Thyroid gland (tissue), 4 donors: ENCODE data around the gene ETHE1. TPM values are rescaled to one million over a fixed set of nuclear protein-coding genes. Genes with fewer than 3 reads are reported as not detected.

Experiments
- DNase-seq, 2 donors: peaks; one replicate each; pipeline ENCODE4 v3.0.0-alpha.2; 2019
- H3K27ac ChIP-seq, 3 donors: fragments of 200-600 bp; sonication (generic); 1 replicate in 2 of 3; 2 replicates in 1 of 3; pipeline ENCODE4 v1.5.1; 2016 to 2019; ENCODE audit warnings: mild to moderate bottlenecking in 1 of 3, moderate library complexity in 1 of 3
- H3K27me3 ChIP-seq: fragments of 200-600 bp; sonication (generic); one replicate; pipeline ENCODE4 v1.5.1; 2019
- H3K36me3 ChIP-seq, 2 donors: fragments of 200-600 bp; sonication (generic); one replicate each; pipeline ENCODE4 v1.5.1; 2016 to 2019
- H3K4me1 ChIP-seq, 2 donors: fragments of 200-600 bp; sonication (generic); one replicate each; pipeline ENCODE4 v1.5.1; 2017 to 2019
- H3K4me3 ChIP-seq, 3 donors: fragments of 200-600 bp; sonication (generic); replicated peaks in 1 of 3; 1 replicate in 2 of 3; 2 replicates in 1 of 3; pipeline ENCODE4 v1.5.1; 2016; ENCODE audit warnings: mild to moderate bottlenecking in 1 of 3
- H3K9me3 ChIP-seq: fragments of 200-600 bp; sonication (generic); one replicate; pipeline ENCODE4 v1.5.1; 2017
- POLR2A ChIP-seq, 2 donors: fragments of 450-650 bp; IDR thresholded peaks; one replicate each; pipeline ENCODE4 v1.6.1; 2017; ENCODE audit warnings: antibody characterized with exemption in 2 of 2, mild to moderate bottlenecking in 2 of 2, moderate library complexity in 1 of 2
- WGBS, 2 donors: methylation state at CpG; one replicate each; pipeline ENCODE4 v1.1.5; 2017; 5-methylcytosine and 5-hydroxymethylcytosine counted together
- intact Hi-C: fragments of 100-400 bp; cut with DNase I; formaldehyde crosslinking; loops from one replicate; pipeline ENCODE4 v1.15.1; 2023
- total RNA-seq, 4 donors: library from RNA; depleted of rRNA; stranded (reverse); fragments of >200 nt; gene quantifications; one replicate each; pipeline ENCODE4 v1.2.3, GENCODE V29; 2016
- TF ChIP-seq, protein P1 (sequence below), 6 experiments: fragments of 200-600 bp in 3 of 6; fragments of 450-650 bp in 3 of 6; sonication (generic) in 3 of 6; IDR thresholded peaks; one replicate each; pipeline ENCODE4 v1.5.1; 2016 to 2019; ENCODE audit warnings: antibody characterized with exemption in 6 of 6, mild to moderate bottlenecking in 2 of 6, inconsistent platforms in 1 of 6, moderate library complexity in 1 of 6

The ETHE1 gene
- total RNA-seq, 4 donors from 2014 or later, result 22.4 to 61.9 (median 32.5) TPM

DNA sequence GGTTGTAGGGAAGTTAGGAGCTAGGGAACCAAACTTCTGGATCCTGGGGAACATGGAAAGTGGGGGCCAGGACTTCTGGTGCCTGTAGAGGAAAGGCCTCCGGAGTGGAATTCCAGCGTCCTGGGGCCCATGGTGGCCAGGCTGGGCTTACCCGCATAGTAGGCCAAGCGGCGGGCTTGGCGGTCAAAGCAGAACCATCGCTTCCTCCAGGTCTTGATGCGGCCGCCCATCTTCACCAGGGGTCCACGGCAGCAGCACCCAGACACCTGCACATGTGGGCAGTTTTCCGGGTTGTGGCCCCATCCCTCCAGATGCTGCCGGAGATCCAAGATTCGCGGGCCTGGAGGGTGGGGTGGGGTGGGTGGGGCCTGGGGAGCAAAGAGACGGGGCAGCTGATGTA lies 47.8 kb downstream of the ETHE1 start:
- intact Hi-C loops, result no loop called here
- 92 to 95% methylated on average over 9 to 11 of the region's 15 CpGs for WGBS, 2 donors
- H3K9me3 ChIP-seq, result no peaks in the 10 kb centered on the region

GRCh38 chr19:43478323-43478722 lies 48.7 kb downstream of the ETHE1 start:
- Histone ChIP-seq H3K9me3 (no peaks in the 10 kb centered on the region), H3K27me3 (no peaks in the 10 kb centered on the region), H3K27ac (no peak overlapping the region), H3K4me3 (no peak overlapping the region), H3K4me1 (peaks cover 0 to 7% of the 10 kb centered on the region in 2 donors), H3K36me3 (no peaks in the 10 kb centered on the region)
- WGBS, 2 donors, result 93 to 95% methylated on average over 3 of the region's 3 CpGs
- DNase-seq, result no peak
- intact Hi-C loops, result no loop called here
- no peak for TF ChIP-seq POLR2A (IDR thresholded peaks at IDR 0.05)

More for the DNA sequence above, 47.8 kb downstream of the ETHE1 start:
- H3K27me3 ChIP-seq, result no peaks in the 10 kb centered on the region
- no peak overlapping the region for H3K4me3 ChIP-seq
- DNase-seq, result no peak
- no peaks in the 10 kb centered on the region for H3K36me3 ChIP-seq
- no peak for TF ChIP-seq POLR2A (IDR thresholded peaks at IDR 0.05)
- H3K27ac ChIP-seq, result no peak overlapping the region
- peaks cover 0 to 7% of the 10 kb centered on the region in 2 donors for H3K4me1 ChIP-seq

DNA sequence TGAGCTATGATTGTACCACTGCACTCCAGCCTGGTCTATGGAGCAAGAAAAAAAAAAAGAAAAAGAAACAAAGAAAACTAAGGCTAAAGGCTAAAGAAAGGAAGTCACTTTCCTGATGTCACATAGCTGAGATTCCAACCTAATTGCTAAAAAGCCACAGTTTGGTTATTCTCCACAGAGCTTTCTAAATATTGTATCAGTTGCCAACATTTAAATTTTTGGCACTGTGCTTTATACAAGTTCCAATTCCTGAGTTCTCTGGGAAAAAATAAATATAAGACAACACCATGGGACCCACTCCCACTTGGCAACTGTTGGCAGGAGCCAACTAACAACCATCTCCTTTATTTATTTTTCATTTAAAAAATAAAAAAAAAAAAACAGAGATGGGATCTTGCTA lies 50.4 kb downstream of the ETHE1 start:
- TF ChIP-seq, protein P1, sequence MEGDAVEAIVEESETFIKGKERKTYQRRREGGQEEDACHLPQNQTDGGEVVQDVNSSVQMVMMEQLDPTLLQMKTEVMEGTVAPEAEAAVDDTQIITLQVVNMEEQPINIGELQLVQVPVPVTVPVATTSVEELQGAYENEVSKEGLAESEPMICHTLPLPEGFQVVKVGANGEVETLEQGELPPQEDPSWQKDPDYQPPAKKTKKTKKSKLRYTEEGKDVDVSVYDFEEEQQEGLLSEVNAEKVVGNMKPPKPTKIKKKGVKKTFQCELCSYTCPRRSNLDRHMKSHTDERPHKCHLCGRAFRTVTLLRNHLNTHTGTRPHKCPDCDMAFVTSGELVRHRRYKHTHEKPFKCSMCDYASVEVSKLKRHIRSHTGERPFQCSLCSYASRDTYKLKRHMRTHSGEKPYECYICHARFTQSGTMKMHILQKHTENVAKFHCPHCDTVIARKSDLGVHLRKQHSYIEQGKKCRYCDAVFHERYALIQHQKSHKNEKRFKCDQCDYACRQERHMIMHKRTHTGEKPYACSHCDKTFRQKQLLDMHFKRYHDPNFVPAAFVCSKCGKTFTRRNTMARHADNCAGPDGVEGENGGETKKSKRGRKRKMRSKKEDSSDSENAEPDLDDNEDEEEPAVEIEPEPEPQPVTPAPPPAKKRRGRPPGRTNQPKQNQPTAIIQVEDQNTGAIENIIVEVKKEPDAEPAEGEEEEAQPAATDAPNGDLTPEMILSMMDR (IDR thresholded peaks at IDR 0.05), result no peak
- TF ChIP-seq POLR2A (IDR thresholded peaks at IDR 0.05), result no peak

GRCh38 chr19:43474986-43475705 lies 51.9 kb downstream of the ETHE1 start:
- H3K27me3 ChIP-seq, result no peaks in the 10 kb centered on the region
- H3K4me1 ChIP-seq, result peaks cover 0 to 7% of the 10 kb centered on the region in 2 donors
- DNase-seq, result peak; percentile 87 to 90
- H3K36me3 ChIP-seq, result no peaks in the 10 kb centered on the region
- H3K27ac ChIP-seq, result peak overlapping the region in 2 of 3 donors; percentile 3 to 55
- H3K4me3 ChIP-seq, result peak overlapping the region in 1 of 3 donors; percentile 20
- WGBS, 2 donors, result 9 to 11% methylated on average over 36 to 38 of the region's 46 CpGs
- H3K9me3 ChIP-seq, result no peaks in the 10 kb centered on the region
- TF ChIP-seq POLR2A (IDR thresholded peaks at IDR 0.05), result peak in 1 of 2 donors; percentile 50
- TF ChIP-seq, protein P1 (IDR thresholded peaks at IDR 0.05), result no peak
- intact Hi-C loops, result no loop called here

More for the DNA sequence above, 50.4 kb downstream of the ETHE1 start:
- Histone ChIP-seq H3K36me3 (no peaks in the 10 kb centered on the region), H3K27me3 (no peaks in the 10 kb centered on the region), H3K27ac (no peak overlapping the region), H3K4me3 (no peak overlapping the region), H3K9me3 (no peaks in the 10 kb centered on the region), H3K4me1 (peaks cover 0 to 7% of the 10 kb centered on the region in 2 donors)
- intact Hi-C loops, result no loop called here
- no peak for DNase-seq

- intact Hi-C loops, result no loop called here
- Histone ChIP-seq H3K4me1 (peaks cover 0 to 7% of the 10 kb centered on the region in 2 donors), H3K27ac (peak overlapping the region in 2 of 3 donors; percentile 3 to 55), H3K36me3 (no peaks in the 10 kb centered on the region), H3K27me3 (no peaks in the 10 kb centered on the region), H3K4me3 (no peak overlapping the region), H3K9me3 (no peaks in the 10 kb centered on the region)
- DNase-seq, result no peak
- 84 to 85% methylated on average over 4 of the region's 4 CpGs for WGBS, 2 donors
- TF ChIP-seq, protein P1 (IDR thresholded peaks at IDR 0.05), result no peak
- no peak for TF ChIP-seq POLR2A (IDR thresholded peaks at IDR 0.05)
Observed at GRCh38 chr19:43474487-43474886, 52.5 kb downstream of the ETHE1 start.

GRCh38 chr19:43471091-43471490 lies 55.9 kb downstream of the ETHE1 start:
- H3K27me3 ChIP-seq, result no peaks in the 10 kb centered on the region
- H3K36me3 ChIP-seq, result no peaks in the 10 kb centered on the region
- TF ChIP-seq, protein P1 (IDR thresholded peaks at IDR 0.05), result no peak
- no peak for TF ChIP-seq POLR2A (IDR thresholded peaks at IDR 0.05)
- H3K4me1 ChIP-seq, result peaks cover 0 to 7% of the 10 kb centered on the region in 2 donors
- no peak overlapping the region for H3K4me3 ChIP-seq
- no peak for DNase-seq
- H3K9me3 ChIP-seq, result no peaks in the 10 kb centered on the region
- H3K27ac ChIP-seq, result no peak overlapping the region
- 71 to 78% methylated on average over 4 to 5 of the region's 5 CpGs for WGBS, 2 donors
- intact Hi-C loops, result no loop called here
